K562 (cell line): ENCODE data around the gene NASP. TPM values are rescaled to one million over a fixed set of nuclear protein-coding genes. Genes with fewer than 3 reads are reported as not detected.

Source experiments
- JUN ChIP-seq, 2 experiments: sonication (generic) in 1 of 2; formaldehyde crosslinking in 1 of 2; IDR thresholded peaks; 2 replicates each; pipeline versions ENCODE4 v1.6.1 to v1.8.0; 2012 to 2022; ENCODE audit warnings: borderline replicate concordance in 2 of 2, mild to moderate bottlenecking in 2 of 2, improper control_type of control experiment in 1 of 2, low read depth in 1 of 2, low read length in 1 of 2, missing genetic modification reagents in 1 of 2
- POLR2AphosphoS5 ChIP-seq: IDR thresholded peaks from 2 replicates; pipeline ENCODE4 v1.6.1; 2011; ENCODE audit warnings: mild to moderate bottlenecking, low read depth, low read length, moderate library complexity; ENCODE audit not compliant: control insufficient read depth, insufficient read depth
- POLR3A ChIP-seq: IDR thresholded peaks from 2 replicates; pipeline ENCODE4 v1.6.1; 2011; ENCODE audit warnings: borderline replicate concordance, mild to moderate bottlenecking, moderate library complexity; ENCODE audit not compliant: insufficient read length, insufficient read depth; ENCODE audit errors: extremely low read depth
- RB1 ChIP-seq: fragments of 450-650 bp; IDR thresholded peaks from 2 replicates; pipeline ENCODE4 v1.6.1; 2017; ENCODE audit warnings: low read depth, mild to moderate bottlenecking
- RCOR1 ChIP-seq, 2 experiments: IDR thresholded peaks; 2 replicates each; pipeline ENCODE4 v1.6.1; 2012; ENCODE audit warnings: low read depth in 2 of 2, low read length in 2 of 2, borderline replicate concordance in 1 of 2, improper control_type of control experiment in 1 of 2
- ZNF766 ChIP-seq: fragments of 200-800 bp; sonication (Bioruptor generic); conservative IDR thresholded peaks from 2 replicates; pipeline ENCODE4 v1.6.1; 2016; ENCODE audit warnings: missing genetic modification characterization, missing compliant biosample characterization
- polyA plus RNA-seq, 8 experiments: library from polyadenylated mRNA; depleted of rRNA in 4 of 8; stranded (reverse) in 5 of 8; unstranded in 3 of 8; fragments of >200 nt; fragmentation: Nextera tagmentation in 2 of 8; fragmentation: Illumina TruSeq in 1 of 8; extraction: Ambion mirVana in 2 of 8; extraction: Trizol in 1 of 8; gene quantifications; 2 replicates each; pipeline versions ENCODE4 v1.2.1 to v1.2.3, GENCODE V29; 2011 to 2014; ENCODE audit warnings: inconsistent platforms in 1 of 8, missing spikeins in 1 of 8
- total RNA-seq, 7 experiments: library from RNA; depleted of rRNA in 6 of 7; stranded (reverse); fragments of >200 nt in 6 of 7; fragmentation: Illumina TruSeq in 2 of 7; extraction: Trizol in 2 of 7; gene quantifications; 2 replicates each; pipeline versions ENCODE4 v1.2.1 to v1.2.3, GENCODE V29; 2011 to 2021; ENCODE audit warnings: low replicate concordance in 1 of 7
- TF ChIP-seq, protein P1 (sequence below), 2 experiments: fragments of 450-650 bp; IDR thresholded peaks; 2 replicates each; pipeline ENCODE4 v1.6.1; 2018; ENCODE audit warnings: mild to moderate bottlenecking in 2 of 2, low read depth in 1 of 2; ENCODE audit not compliant: partially characterized antibody in 2 of 2
- TF ChIP-seq, protein P2 (sequence below): IDR thresholded peaks from 2 replicates; pipeline ENCODE4 v1.6.1; 2016; ENCODE audit warnings: missing genetic modification characterization, missing compliant biosample characterization
- TF ChIP-seq, protein P3 (sequence below): fragments of 250-450 bp; sonication (Bioruptor Pico); IDR thresholded peaks from 2 replicates; pipeline ENCODE4 v1.5.0; 2021
- TF ChIP-seq, protein P4 (sequence below), 2 experiments: fragments of 450-650 bp; conservative IDR thresholded peaks; 2 replicates each; pipeline ENCODE4 v1.6.1; 2017; ENCODE audit warnings: mild to moderate bottlenecking in 2 of 2, moderate library complexity in 2 of 2
- TF ChIP-seq, protein P5 (sequence below): fragments of 450-650 bp; formaldehyde crosslinking; IDR thresholded peaks from 2 replicates; pipeline ENCODE4 v1.4.0; 2020; ENCODE audit warnings: mild to moderate bottlenecking

The NASP gene
- total and polyA plus RNA-seq, 9 of the 15 experiments (the other 6 are each of a cell fraction or from before 2014, with no cell fraction given) = 199 to 578 (median 419) TPM

DNA sequence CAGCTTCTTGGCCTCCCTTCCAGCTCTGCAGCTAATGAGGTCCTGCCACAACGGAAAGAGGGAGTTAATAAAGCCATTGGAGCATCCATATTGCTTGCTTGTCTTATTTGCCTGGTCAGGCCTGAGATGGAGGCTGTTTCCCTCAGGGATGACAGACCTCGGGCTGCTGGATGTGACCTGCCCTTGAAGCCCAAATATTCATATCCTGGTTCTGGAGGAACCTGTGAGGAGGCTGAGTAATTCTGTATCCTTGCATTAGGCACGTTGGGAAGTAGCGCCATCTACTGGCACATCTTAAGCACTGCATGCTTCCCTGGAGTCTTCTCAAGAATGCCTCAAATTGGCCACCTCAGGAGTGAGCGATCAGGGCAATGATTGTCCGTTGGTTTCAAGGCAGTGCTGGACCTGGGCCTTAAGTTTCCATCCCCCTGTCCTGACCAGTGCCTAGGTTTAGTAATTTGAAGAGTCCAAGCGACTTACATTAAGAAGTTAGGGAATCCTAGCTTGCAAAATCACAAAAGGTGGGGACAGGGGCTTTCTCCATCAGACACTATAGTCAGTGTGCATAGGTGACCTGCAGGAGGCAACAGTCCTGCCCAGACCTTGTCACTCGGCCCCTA lies 13.8 kb upstream of the NASP start (continued):
- TF ChIP-seq, protein P1, sequence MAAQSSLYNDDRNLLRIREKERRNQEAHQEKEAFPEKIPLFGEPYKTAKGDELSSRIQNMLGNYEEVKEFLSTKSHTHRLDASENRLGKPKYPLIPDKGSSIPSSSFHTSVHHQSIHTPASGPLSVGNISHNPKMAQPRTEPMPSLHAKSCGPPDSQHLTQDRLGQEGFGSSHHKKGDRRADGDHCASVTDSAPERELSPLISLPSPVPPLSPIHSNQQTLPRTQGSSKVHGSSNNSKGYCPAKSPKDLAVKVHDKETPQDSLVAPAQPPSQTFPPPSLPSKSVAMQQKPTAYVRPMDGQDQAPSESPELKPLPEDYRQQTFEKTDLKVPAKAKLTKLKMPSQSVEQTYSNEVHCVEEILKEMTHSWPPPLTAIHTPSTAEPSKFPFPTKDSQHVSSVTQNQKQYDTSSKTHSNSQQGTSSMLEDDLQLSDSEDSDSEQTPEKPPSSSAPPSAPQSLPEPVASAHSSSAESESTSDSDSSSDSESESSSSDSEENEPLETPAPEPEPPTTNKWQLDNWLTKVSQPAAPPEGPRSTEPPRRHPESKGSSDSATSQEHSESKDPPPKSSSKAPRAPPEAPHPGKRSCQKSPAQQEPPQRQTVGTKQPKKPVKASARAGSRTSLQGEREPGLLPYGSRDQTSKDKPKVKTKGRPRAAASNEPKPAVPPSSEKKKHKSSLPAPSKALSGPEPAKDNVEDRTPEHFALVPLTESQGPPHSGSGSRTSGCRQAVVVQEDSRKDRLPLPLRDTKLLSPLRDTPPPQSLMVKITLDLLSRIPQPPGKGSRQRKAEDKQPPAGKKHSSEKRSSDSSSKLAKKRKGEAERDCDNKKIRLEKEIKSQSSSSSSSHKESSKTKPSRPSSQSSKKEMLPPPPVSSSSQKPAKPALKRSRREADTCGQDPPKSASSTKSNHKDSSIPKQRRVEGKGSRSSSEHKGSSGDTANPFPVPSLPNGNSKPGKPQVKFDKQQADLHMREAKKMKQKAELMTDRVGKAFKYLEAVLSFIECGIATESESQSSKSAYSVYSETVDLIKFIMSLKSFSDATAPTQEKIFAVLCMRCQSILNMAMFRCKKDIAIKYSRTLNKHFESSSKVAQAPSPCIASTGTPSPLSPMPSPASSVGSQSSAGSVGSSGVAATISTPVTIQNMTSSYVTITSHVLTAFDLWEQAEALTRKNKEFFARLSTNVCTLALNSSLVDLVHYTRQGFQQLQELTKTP (IDR thresholded peaks at IDR 0.05; ENCODE audit: low read depth in 1 of 2, partially characterized antibody in 2 of 2) = no peak
- TF ChIP-seq ZNF766 (CRISPR knock-in tag) (no peak), RCOR1 (IDR thresholded peaks at IDR 0.05; ENCODE audit: borderline replicate concordance in 1 of 2, low read depth in 2 of 2, low read length in 2 of 2) (peak in 1 of 2 experiments; percentile 68; a peak in 1 of 4 replicates), POLR3A (no peak), POLR2AphosphoS5 (peak; percentile 37; the same call in 1 of the 2 replicates), JUN (IDR thresholded peaks at IDR 0.05; ENCODE audit: borderline replicate concordance, low read depth, low read length) (no peak), JUN (CRISPR knock-in tag; IDR thresholded peaks at IDR 0.05; ENCODE audit: borderline replicate concordance) (0 out of 2 replicates have a peak, but pooled peaks have one; percentile 31), RB1 (peak; percentile 54; the same call in 1 of the 2 replicates)
- TF ChIP-seq, protein P2, sequence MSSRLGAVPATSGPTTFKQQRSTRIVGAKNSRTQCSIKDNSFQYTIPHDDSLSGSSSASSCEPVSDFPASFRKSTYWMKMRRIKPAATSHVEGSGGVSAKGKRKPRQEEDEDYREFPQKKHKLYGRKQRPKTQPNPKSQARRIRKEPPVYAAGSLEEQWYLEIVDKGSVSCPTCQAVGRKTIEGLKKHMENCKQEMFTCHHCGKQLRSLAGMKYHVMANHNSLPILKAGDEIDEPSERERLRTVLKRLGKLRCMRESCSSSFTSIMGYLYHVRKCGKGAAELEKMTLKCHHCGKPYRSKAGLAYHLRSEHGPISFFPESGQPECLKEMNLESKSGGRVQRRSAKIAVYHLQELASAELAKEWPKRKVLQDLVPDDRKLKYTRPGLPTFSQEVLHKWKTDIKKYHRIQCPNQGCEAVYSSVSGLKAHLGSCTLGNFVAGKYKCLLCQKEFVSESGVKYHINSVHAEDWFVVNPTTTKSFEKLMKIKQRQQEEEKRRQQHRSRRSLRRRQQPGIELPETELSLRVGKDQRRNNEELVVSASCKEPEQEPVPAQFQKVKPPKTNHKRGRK (tag) = no peak
- TF ChIP-seq, protein P3, sequence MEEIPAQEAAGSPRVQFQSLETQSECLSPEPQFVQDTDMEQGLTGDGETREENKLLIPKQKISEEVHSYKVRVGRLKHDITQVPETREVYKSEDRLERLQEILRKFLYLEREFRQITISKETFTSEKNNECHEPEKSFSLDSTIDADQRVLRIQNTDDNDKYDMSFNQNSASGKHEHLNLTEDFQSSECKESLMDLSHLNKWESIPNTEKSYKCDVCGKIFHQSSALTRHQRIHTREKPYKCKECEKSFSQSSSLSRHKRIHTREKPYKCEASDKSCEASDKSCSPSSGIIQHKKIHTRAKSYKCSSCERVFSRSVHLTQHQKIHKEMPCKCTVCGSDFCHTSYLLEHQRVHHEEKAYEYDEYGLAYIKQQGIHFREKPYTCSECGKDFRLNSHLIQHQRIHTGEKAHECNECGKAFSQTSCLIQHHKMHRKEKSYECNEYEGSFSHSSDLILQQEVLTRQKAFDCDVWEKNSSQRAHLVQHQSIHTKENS (CRISPR knock-in tag) = no peak
- TF ChIP-seq, protein P4, sequence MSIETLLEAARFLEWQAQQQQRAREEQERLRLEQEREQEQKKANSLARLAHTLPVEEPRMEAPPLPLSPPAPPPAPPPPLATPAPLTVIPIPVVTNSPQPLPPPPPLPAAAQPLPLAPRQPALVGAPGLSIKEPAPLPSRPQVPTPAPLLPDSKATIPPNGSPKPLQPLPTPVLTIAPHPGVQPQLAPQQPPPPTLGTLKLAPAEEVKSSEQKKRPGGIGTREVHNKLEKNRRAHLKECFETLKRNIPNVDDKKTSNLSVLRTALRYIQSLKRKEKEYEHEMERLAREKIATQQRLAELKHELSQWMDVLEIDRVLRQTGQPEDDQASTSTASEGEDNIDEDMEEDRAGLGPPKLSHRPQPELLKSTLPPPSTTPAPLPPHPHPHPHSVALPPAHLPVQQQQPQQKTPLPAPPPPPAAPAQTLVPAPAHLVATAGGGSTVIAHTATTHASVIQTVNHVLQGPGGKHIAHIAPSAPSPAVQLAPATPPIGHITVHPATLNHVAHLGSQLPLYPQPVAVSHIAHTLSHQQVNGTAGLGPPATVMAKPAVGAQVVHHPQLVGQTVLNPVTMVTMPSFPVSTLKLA (conservative IDR thresholded peaks at IDR 0.05) = no peak
- TF ChIP-seq, protein P5, sequence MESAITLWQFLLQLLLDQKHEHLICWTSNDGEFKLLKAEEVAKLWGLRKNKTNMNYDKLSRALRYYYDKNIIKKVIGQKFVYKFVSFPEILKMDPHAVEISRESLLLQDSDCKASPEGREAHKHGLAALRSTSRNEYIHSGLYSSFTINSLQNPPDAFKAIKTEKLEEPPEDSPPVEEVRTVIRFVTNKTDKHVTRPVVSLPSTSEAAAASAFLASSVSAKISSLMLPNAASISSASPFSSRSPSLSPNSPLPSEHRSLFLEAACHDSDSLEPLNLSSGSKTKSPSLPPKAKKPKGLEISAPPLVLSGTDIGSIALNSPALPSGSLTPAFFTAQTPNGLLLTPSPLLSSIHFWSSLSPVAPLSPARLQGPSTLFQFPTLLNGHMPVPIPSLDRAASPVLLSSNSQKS (CRISPR knock-in tag) = no peak
